Activated CD8-positive, alpha-beta memory T cell treated with anti-CD3 and anti-CD28 coated beads for 36 hours (primary cell): ENCODE results near the gene ANKS3. TPM values are rescaled to one million over a fixed set of nuclear protein-coding genes. Genes with fewer than 3 reads are reported as not detected.

Experiments used
- CTCF ChIA-PET: fragments of 350-600 bp; sonication (Branson Sonifier 250); formaldehyde crosslinking; loops from one replicate; lab custom pipeline; 2021; ENCODE audit warnings: antibody characterized with exemption; lab: Charles Lee
- POLR2A ChIA-PET: fragments of 350-600 bp; sonication (Branson Sonifier 250); formaldehyde crosslinking; loops from one replicate; lab custom pipeline; 2021; ENCODE audit warnings: antibody characterized with exemption; lab: Charles Lee
- total RNA-seq, 2 experiments: library from RNA; stranded (reverse); gene quantifications; one replicate each; pipeline ENCODE4 v1.2.3, GENCODE V29; 2021

ANKS3 gene
- total RNA-seq, 2 experiments from 2014 or later = 16.3 to 17.3 TPM

- CTCF ChIA-PET = no interaction called here
- POLR2A ChIA-PET = interaction anchor here (1.0 kb wide), 1 partner anchor 44 kb away, joined by 3 read pairs; the partner anchor contains the start of gene NUDT16L1
Measured at GRCh38 chr16:4737545-4737944, 3.5 kb upstream of the ANKS3 start.

GRCh38 chr16:4736546-4736945 is 2.5 kb upstream of the ANKS3 start:
- CTCF ChIA-PET = no interaction called here
- POLR2A ChIA-PET = interaction anchor here (1.0 kb wide), 1 partner anchor 43 kb away, joined by 3 read pairs; the partner anchor contains the start of gene NUDT16L1

- CTCF ChIA-PET = interaction anchor here (0.8 to 1.6 kb wide), 2 partner anchors 41 to 109 kb away, joined by 3 to 7 read pairs; partner anchors contain the start of gene NUDT16L1
- POLR2A ChIA-PET = interaction anchor here (0.5 to 2.3 kb wide), 11 partner anchors 13 to 384 kb away, joined by 3 to 8 read pairs (median 4); partner anchors contain the start of genes NUDT16L1, PAM16, ROGDI and UBALD1
Measured at GRCh38 chr16:4734730-4735535, 862 bp upstream of the ANKS3 start.

- ChIA-PET POLR2A (interaction anchor here (1.0 to 2.3 kb wide), 5 partner anchors 34 to 383 kb away, joined by 3 to 8 read pairs (median 5); partner anchors contain the start of genes NUDT16L1, PAM16 and ROGDI), CTCF (interaction anchor here (1.2 to 1.6 kb wide), 2 partner anchors 33 to 40 kb away, joined by 3 to 7 read pairs; partner anchors contain the start of genes NUDT16L1 and ZNF500)
Measured at GRCh38 chr16:4733747-4734062, 366 bp downstream of the ANKS3 start.

GRCh38 chr16:4733211-4733742 is 794 bp downstream of the ANKS3 start:
- ChIA-PET CTCF (interaction anchor here (1.2 kb wide), 1 partner anchor 34 kb away, joined by 3 read pairs; the partner anchor contains the start of gene ZNF500), POLR2A (interaction anchor here (1.6 to 2.3 kb wide), 3 partner anchors 40 to 382 kb away, joined by 5 to 8 read pairs (median 6); partner anchors contain the start of genes NUDT16L1, PAM16 and ROGDI)

GRCh38 chr16:4729876-4730275 is 4.2 kb downstream of the ANKS3 start:
- POLR2A ChIA-PET = no interaction called here
- CTCF ChIA-PET = interaction anchor here (0.6 kb wide), 1 partner anchor 104 kb away, joined by 3 read pairs; no protein-coding TSS in a partner anchor

- CTCF ChIA-PET = no interaction called here
Measured at GRCh38 chr16:4728676-4729075, 5.4 kb downstream of the ANKS3 start.

GRCh38 chr16:4726616-4727015 is 7.5 kb downstream of the ANKS3 start:
- CTCF ChIA-PET = no interaction called here
- POLR2A ChIA-PET = no interaction called here

More at GRCh38 chr16:4728676-4729075, 5.4 kb downstream of the ANKS3 start:
- POLR2A ChIA-PET = no interaction called here

GRCh38 chr16:4724661-4725270 is 9.3 kb downstream of the ANKS3 start:
- POLR2A ChIA-PET = no interaction called here
- CTCF ChIA-PET = interaction anchor here (0.7 kb wide), 1 partner anchor 12 kb away, joined by 3 read pairs; no protein-coding TSS in a partner anchor

- CTCF ChIA-PET = interaction anchor here (0.6 kb wide), 1 partner anchor 16 kb away, joined by 3 read pairs; no protein-coding TSS in a partner anchor
- POLR2A ChIA-PET = no interaction called here
Measured at GRCh38 chr16:4723071-4723767, 10.9 kb downstream of the ANKS3 start.

- ChIA-PET POLR2A (no interaction called here), CTCF (no interaction called here)
Measured at GRCh38 chr16:4718466-4718865, 15.6 kb downstream of the ANKS3 start.

GRCh38 chr16:4714996-4715395 is 19.1 kb downstream of the ANKS3 start:
- POLR2A ChIA-PET = no interaction called here
- CTCF ChIA-PET = no interaction called here

- POLR2A ChIA-PET = no interaction called here
- CTCF ChIA-PET = interaction anchor here (0.6 kb wide), 1 partner anchor 183 kb away, joined by 4 read pairs; no protein-coding TSS in a partner anchor
Measured at GRCh38 chr16:4713663-4714501, 20.2 kb downstream of the ANKS3 start.

GRCh38 chr16:4709481-4709880 is 24.6 kb downstream of the ANKS3 start:
- CTCF ChIA-PET = no interaction called here
- POLR2A ChIA-PET = no interaction called here

GRCh38 chr16:4706871-4707270 is 27.2 kb downstream of the ANKS3 start:
- POLR2A ChIA-PET = interaction anchor here (1.1 kb wide), 1 partner anchor 12 kb away, joined by 6 read pairs; no protein-coding TSS in a partner anchor
- CTCF ChIA-PET = interaction anchor here (0.7 kb wide), 1 partner anchor 19 kb away, joined by 3 read pairs; no protein-coding TSS in a partner anchor

- POLR2A ChIA-PET = no interaction called here
- CTCF ChIA-PET = interaction anchor here (1.2 kb wide), 1 partner anchor 20 kb away, joined by 3 read pairs; no protein-coding TSS in a partner anchor
Measured at GRCh38 chr16:4704913-4705312, 29.2 kb downstream of the ANKS3 start.

GRCh38 chr16:4704491-4704890 is 29.6 kb downstream of the ANKS3 start:
- ChIA-PET CTCF (interaction anchor here (1.2 kb wide), 1 partner anchor 20 kb away, joined by 3 read pairs; no protein-coding TSS in a partner anchor), POLR2A (no interaction called here)

GRCh38 chr16:4703906-4704305 is 30.2 kb downstream of the ANKS3 start:
- ChIA-PET POLR2A (interaction anchor here (1.0 kb wide), 1 partner anchor 11 kb away, joined by 4 read pairs; the partner anchor contains the start of gene NUDT16L1), CTCF (no interaction called here)
